ENCODE data around the gene PES1.

GRCh38 chr22:30602049-30602448, 10.3 kb upstream of the PES1 start:
- no peak for TF ChIP-seq POLR2A (IDR thresholded peaks at IDR 0.05)
- TF ChIP-seq CTCF (IDR thresholded peaks at IDR 0.05), result no peak
- TF ChIP-seq POLR2AphosphoS5 (IDR thresholded peaks at IDR 0.05), result no peak
- TF ChIP-seq EP300 (IDR thresholded peaks at IDR 0.05), result no peak
